GM12875 (cell line): Measurements from ENCODE around the gene FBXO44.

Source experiments
- H3K4me3 ChIP-seq: one replicate; pipeline ENCODE4 v1.5.1; 2011; ENCODE audit warnings: low read depth, low read length, control low read depth
- CTCF ChIP-seq: IDR thresholded peaks from 2 replicates; pipeline ENCODE4 v1.5.1; 2011; ENCODE audit warnings: low read depth, mild to moderate bottlenecking, control low read depth, inconsistent platforms, low read length, moderate library complexity, borderline replicate concordance; ENCODE audit not compliant: insufficient read depth

The FBXO44 gene

GRCh38 chr1:11695861-11696260 is 41.2 kb downstream of the FBXO44 start:
- TF ChIP-seq CTCF, result no peak

GRCh38 chr1:11697188-11697892 is 42.7 kb downstream of the FBXO44 start:
- TF ChIP-seq CTCF, result no peak
- no peak overlapping the region for H3K4me3 ChIP-seq

More at GRCh38 chr1:11695861-11696260, 41.2 kb downstream of the FBXO44 start:
- H3K4me3 ChIP-seq, result no peak overlapping the region

GRCh38 chr1:11697893-11698210 is 43.2 kb downstream of the FBXO44 start:
- no peak overlapping the region for H3K4me3 ChIP-seq
- TF ChIP-seq CTCF, result no peak

GRCh38 chr1:11700601-11701467 is 46.2 kb downstream of the FBXO44 start:
- no peak for TF ChIP-seq CTCF
- no peak overlapping the region for H3K4me3 ChIP-seq

GRCh38 chr1:11701551-11701961 is 46.9 kb downstream of the FBXO44 start:
- TF ChIP-seq CTCF, result no peak
- H3K4me3 ChIP-seq, result no peak overlapping the region

GRCh38 chr1:11701981-11702803 is 47.5 kb downstream of the FBXO44 start:
- no peak overlapping the region for H3K4me3 ChIP-seq
- TF ChIP-seq CTCF, result no peak
